IMR-90 (cell line): ENCODE results near the gene ATRNL1. TPM values are rescaled to one million over a fixed set of nuclear protein-coding genes. Genes with fewer than 3 reads are reported as not detected.

ENCODE experiments used
- ATAC-seq: fragments of 200-7000 bp; cut with Tn5 transposase; 2 replicates; pipeline ENCODE4 v1.9.1; 2020; ENCODE audit warnings: low read depth, mild to moderate bottlenecking, moderate library complexity
- BruUV-seq: library from RNA; stranded (reverse); fragments of 400-500 nt; replicated peaks from 2 replicates; lab custom pipeline; 2021; lab: Mats Ljungman, UMichigan
- CTCF ChIA-PET: fragments of 300-600 bp; formaldehyde crosslinking; extraction: SDS; loops from one replicate; lab custom pipeline; 2021; ENCODE audit warnings: antibody characterized with exemption; lab: Yijun Ruan, JAX
- POLR2A ChIA-PET: fragments of 300-600 bp; sonication (Branson Sonifier 250); formaldehyde crosslinking; loops from one replicate; lab custom pipeline; 2022; ENCODE audit warnings: antibody characterized with exemption; ENCODE audit not compliant: unreplicated experiment; lab: Charles Lee
- DNase-seq: peaks from one replicate; pipeline ENCODE4 v3.0.0; 2013
- H2AFZ ChIP-seq: replicated peaks from 2 replicates; pipeline ENCODE3; 2013; ENCODE audit warnings: low read length, mild to moderate bottlenecking; ENCODE audit not compliant: poor library complexity
- H2AK5ac ChIP-seq: 2 replicates; pipeline ENCODE4 v1.6.1; 2013; ENCODE audit warnings: low read depth, low read length, inconsistent platforms
- H2AK9ac ChIP-seq: replicated peaks from 2 replicates; pipeline ENCODE3; 2013; ENCODE audit warnings: mild to moderate bottlenecking, low read depth, low read length, moderate library complexity; ENCODE audit not compliant: poor library complexity
- H2BK120ac ChIP-seq: 2 replicates; pipeline ENCODE4 v1.6.1; 2013; ENCODE audit warnings: low read depth, low read length, inconsistent platforms
- H2BK15ac ChIP-seq: 3 replicates; pipeline ENCODE4 v1.6.1; 2013; ENCODE audit warnings: low read depth, low read length, inconsistent platforms
- H2BK20ac ChIP-seq: 2 replicates; pipeline ENCODE4 v1.6.1; 2013; ENCODE audit warnings: low read depth, mild to moderate bottlenecking, inconsistent platforms, low read length, moderate library complexity
- H2BK5ac ChIP-seq: 2 replicates; pipeline ENCODE4 v1.6.1; 2013; ENCODE audit warnings: mild to moderate bottlenecking, low read depth, low read length, inconsistent platforms; ENCODE audit not compliant: poor library complexity, severe bottlenecking
- H3K14ac ChIP-seq: replicated peaks from 2 replicates; pipeline ENCODE4 v1.6.1; 2013; ENCODE audit warnings: low read depth, low read length, inconsistent platforms
- H3K18ac ChIP-seq: 2 replicates; pipeline ENCODE4 v1.6.1; 2013; ENCODE audit warnings: low read depth, low read length, control low read depth
- H3K23ac ChIP-seq: 2 replicates; pipeline ENCODE4 v1.6.1; 2013; ENCODE audit warnings: low read depth, low read length, inconsistent platforms
- H3K27ac ChIP-seq: 2 replicates; pipeline ENCODE4 v1.5.1; 2013; ENCODE audit warnings: mild to moderate bottlenecking, control low read depth, low read length; ENCODE audit not compliant: insufficient read depth
- H3K27me3 ChIP-seq: 2 replicates; pipeline ENCODE4 v1.6.1; 2013; ENCODE audit warnings: low read length; ENCODE audit not compliant: control insufficient read depth, insufficient read depth
- H3K36me3 ChIP-seq: 2 replicates; pipeline ENCODE4 v1.6.1; 2013; ENCODE audit warnings: low read length, mixed read lengths; ENCODE audit not compliant: control insufficient read depth, insufficient read depth
- H3K4ac ChIP-seq: 2 replicates; pipeline ENCODE4 v1.6.1; 2013; ENCODE audit warnings: low read depth, low read length, inconsistent platforms
- H3K4me1 ChIP-seq: 2 replicates; pipeline ENCODE4 v1.6.1; 2013; ENCODE audit warnings: low read length, mixed read lengths; ENCODE audit not compliant: control insufficient read depth, insufficient read depth
- H3K4me2 ChIP-seq: 2 replicates; pipeline ENCODE4 v1.6.1; 2013; ENCODE audit warnings: low read depth, mild to moderate bottlenecking, control low read depth, low read length, moderate library complexity
- H3K4me3 ChIP-seq: 2 replicates; pipeline ENCODE4 v1.5.1; 2013; ENCODE audit warnings: low read depth, mild to moderate bottlenecking, control low read depth, low read length, moderate library complexity; ENCODE audit not compliant: insufficient read depth
- H3K56ac ChIP-seq: 2 replicates; pipeline ENCODE4 v1.6.1; 2013; ENCODE audit warnings: low read length, inconsistent platforms; ENCODE audit not compliant: insufficient read depth; ENCODE audit errors: extremely low read depth
- H3K79me1 ChIP-seq, 2 experiments: 2 replicates each; pipeline ENCODE4 v1.6.1; 2013; ENCODE audit warnings: low read length in 2 of 2, inconsistent platforms in 1 of 2, low read depth in 1 of 2
- H3K9ac ChIP-seq: 2 replicates; pipeline ENCODE4 v1.6.1; 2013; ENCODE audit warnings: low read depth, low read length, control low read depth
- H3K9me1 ChIP-seq: 2 replicates; pipeline ENCODE4 v1.6.1; 2013; ENCODE audit warnings: low read length, inconsistent platforms; ENCODE audit not compliant: insufficient read depth
- H3K9me3 ChIP-seq: 2 replicates; pipeline ENCODE4 v1.6.1; 2013; ENCODE audit warnings: low read length; ENCODE audit not compliant: control insufficient read depth, insufficient read depth
- H4K20me1 ChIP-seq: 2 replicates; pipeline ENCODE4 v1.6.1; 2013; ENCODE audit warnings: low read length, inconsistent platforms; ENCODE audit not compliant: insufficient read depth
- H4K5ac ChIP-seq: 2 replicates; pipeline ENCODE4 v1.6.1; 2013; ENCODE audit warnings: mild to moderate bottlenecking, low read depth, low read length, control low read depth
- H4K8ac ChIP-seq, 2 experiments: 2 replicates each; pipeline ENCODE4 v1.6.1; 2013; ENCODE audit warnings: low read depth in 2 of 2, low read length in 2 of 2, control low read depth in 1 of 2, inconsistent platforms in 1 of 2
- H4K91ac ChIP-seq: 2 replicates; pipeline ENCODE4 v1.6.1; 2013; ENCODE audit warnings: low read depth, low read length, inconsistent platforms; ENCODE audit not compliant: insufficient read depth
- BHLHE40 ChIP-seq: fragments of 150-350 bp; IDR thresholded peaks from 2 replicates; pipeline ENCODE4 v1.6.1; 2016; ENCODE audit warnings: mild to moderate bottlenecking, low read depth, low read length
- CEBPB ChIP-seq: IDR thresholded peaks from 2 replicates; pipeline ENCODE4 v1.6.1; 2012; ENCODE audit warnings: low read depth, low read length, improper control_type of control experiment
- CHD1 ChIP-seq: IDR thresholded peaks from 2 replicates; pipeline ENCODE4 v1.6.1; 2012; ENCODE audit warnings: low read depth, low read length, improper control_type of control experiment
- FOS ChIP-seq: fragments of 150-350 bp; IDR thresholded peaks from 2 replicates; pipeline ENCODE4 v1.6.1; 2016; ENCODE audit warnings: low read depth, low read length
- MAFK ChIP-seq: IDR thresholded peaks from 2 replicates; pipeline ENCODE4 v1.6.1; 2012; ENCODE audit warnings: low read depth, low read length, improper control_type of control experiment
- MAZ ChIP-seq: IDR thresholded peaks from 2 replicates; pipeline ENCODE4 v1.6.1; 2012; ENCODE audit warnings: low read depth, mild to moderate bottlenecking, low read length, improper control_type of control experiment, moderate library complexity, borderline replicate concordance
- MXI1 ChIP-seq: IDR thresholded peaks from 2 replicates; pipeline ENCODE4 v1.6.1; 2012; ENCODE audit warnings: low read depth, mild to moderate bottlenecking, low read length, moderate library complexity, borderline replicate concordance
- NFE2L2 ChIP-seq: fragments of 150-350 bp; IDR thresholded peaks from 2 replicates; pipeline ENCODE4 v1.6.1; 2016; ENCODE audit warnings: low read depth, mild to moderate bottlenecking, low read length
- POLR2A ChIP-seq: IDR thresholded peaks from 2 replicates; pipeline ENCODE4 v1.6.1; 2012; ENCODE audit warnings: mild to moderate bottlenecking, low read depth, low read length
- RAD21 ChIP-seq: IDR thresholded peaks from 2 replicates; pipeline ENCODE4 v1.6.1; 2012; ENCODE audit warnings: low read length, improper control_type of control experiment
- RCOR1 ChIP-seq: IDR thresholded peaks from 2 replicates; pipeline ENCODE4 v1.6.1; 2012; ENCODE audit warnings: mild to moderate bottlenecking, low read length, improper control_type of control experiment; ENCODE audit not compliant: insufficient replicate concordance
- RFX5 ChIP-seq: IDR thresholded peaks from 2 replicates; pipeline ENCODE4 v1.8.0; 2012; ENCODE audit warnings: low read depth, mild to moderate bottlenecking, low read length, moderate library complexity
- SMC3 ChIP-seq: fragments of 150-350 bp; IDR thresholded peaks from 2 replicates; pipeline ENCODE4 v1.6.1; 2016; ENCODE audit warnings: low read depth, mild to moderate bottlenecking, antibody characterized with exemption, low read length, moderate library complexity
- WGBS, 2 experiments: methylation state at CpG; one replicate each; pipeline versions ENCODE4 v1.1.5 to v1.1.7; 2013; ENCODE audit warnings: missing lambda C conversion rate in 2 of 2; ENCODE audit not compliant: insufficient read length in 1 of 2; ENCODE audit errors: extremely low coverage in 2 of 2; 5-methylcytosine and 5-hydroxymethylcytosine counted together
- dilution Hi-C: fragments of 300-500 bp; cut with HindIII; formaldehyde crosslinking; loops from one replicate; pipeline ENCODE4 v1.14.3; 2018; ENCODE audit warnings: low sequenced_read_pairs; ENCODE audit not compliant: unreplicated experiment
- in situ Hi-C: fragments of 300-500 bp; cut with MboI; formaldehyde crosslinking; loops from 3 replicates; pipeline ENCODE4 v1.14.3; 2019; ENCODE audit warnings: low sequenced_read_pairs, inconsistent platforms, mixed read lengths
- intact Hi-C: fragments of 100-400 bp; cut with micrococcal nuclease; formaldehyde crosslinking; loops from 2 replicates; pipeline ENCODE4 v1.10.0; 2022
- polyA plus RNA-seq, 3 experiments: library from polyadenylated mRNA; depleted of rRNA; stranded (reverse); fragments of >200 nt; gene quantifications; 2 replicates each; pipeline ENCODE4 v1.2.3, GENCODE V29; 2012; ENCODE audit warnings: low replicate concordance in 1 of 3
- total RNA-seq: library from RNA; depleted of rRNA; stranded (reverse); fragments of >200 nt; gene quantifications from 2 replicates; pipeline ENCODE4 v1.2.3, GENCODE V29; 2012
- TF ChIP-seq, protein P1 (sequence below): conservative IDR thresholded peaks from 2 replicates; pipeline ENCODE4 v1.5.1; 2012; ENCODE audit warnings: mild to moderate bottlenecking, low read depth, low read length, improper control_type of control experiment
- TF ChIP-seq, protein P2 (sequence below): fragments of 150-350 bp; IDR thresholded peaks from 2 replicates; pipeline ENCODE4 v1.6.1; 2017; ENCODE audit warnings: mild to moderate bottlenecking, antibody characterized with exemption, low read length, low read depth
- TF ChIP-seq, protein P3 (sequence below): fragments of 150-350 bp; IDR thresholded peaks from 2 replicates; pipeline ENCODE4 v1.6.1; 2016; ENCODE audit warnings: low read depth, mild to moderate bottlenecking, low read length, moderate library complexity, borderline replicate concordance

The ATRNL1 gene
- total and polyA plus RNA-seq, 2 of the 4 experiments (the other 2 are of a cell fraction), result 0.18 to 0.19 TPM

DNA sequence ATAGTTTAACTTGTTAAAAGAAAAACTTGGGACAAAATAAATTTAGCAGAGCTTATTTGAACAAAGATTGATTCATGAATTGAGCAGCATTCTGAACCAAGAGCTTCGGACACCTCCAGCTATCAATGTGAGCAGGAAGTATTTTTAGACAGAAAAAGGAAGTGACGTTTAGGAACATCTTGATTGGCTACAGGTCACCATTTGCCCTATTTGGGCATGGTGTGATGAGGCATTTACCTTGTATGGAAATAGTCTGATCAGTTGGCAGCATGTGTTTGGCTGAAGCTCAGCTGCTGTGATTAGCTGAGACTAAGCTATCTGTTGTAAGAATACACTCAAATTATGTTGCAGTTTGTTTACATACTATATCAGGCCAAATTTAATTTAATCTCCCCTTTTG is 185.1 kb downstream of the ATRNL1 start:
- Histone ChIP-seq H3K27me3 (no peaks in the 10 kb centered on the region), H2BK15ac (no peak overlapping the region), H3K56ac (no peak overlapping the region), H3K4me2 (no peak overlapping the region), H3K36me3 (no peaks in the 10 kb centered on the region), H3K4me1 (no peaks in the 10 kb centered on the region), H3K23ac (no peak overlapping the region), H3K14ac (no peak overlapping the region), H2BK5ac (no peak overlapping the region), H3K9me1 (no peaks in the 10 kb centered on the region), H3K4ac (no peak overlapping the region), H4K8ac (no peak overlapping the region), H2AFZ (no peak overlapping the region), H3K27ac (no peak overlapping the region), H3K4me3 (no peak overlapping the region), H2BK20ac (no peak overlapping the region), H3K9me3 (no peaks in the 10 kb centered on the region), H2BK120ac (no peak overlapping the region), H3K18ac (no peak overlapping the region), H4K5ac (no peak overlapping the region), H3K9ac (no peak overlapping the region), H2AK9ac (no peak overlapping the region), H3K79me1 (no peaks in the 10 kb centered on the region), H4K91ac (no peak overlapping the region), H2AK5ac (no peak overlapping the region), H4K20me1 (no peaks in the 10 kb centered on the region)
- ChIA-PET POLR2A (no interaction called here), CTCF (no interaction called here)
- in situ Hi-C loops (no loop called here), dilution Hi-C loops (no loop called here), intact Hi-C loops (no loop called here)
- DNase-seq (no peak), ATAC-seq (no peak)
- no CpG with 5 or more reads among the region's 2 CpGs for WGBS, 2 experiments
- no peak for TF ChIP-seq NFE2L2
- TF ChIP-seq CEBPB, result no peak
- no peak for TF ChIP-seq RCOR1
- no peak for TF ChIP-seq BHLHE40
- no peak for TF ChIP-seq FOS
- TF ChIP-seq CHD1, result no peak
- TF ChIP-seq RFX5, result no peak
- TF ChIP-seq, protein P1, sequence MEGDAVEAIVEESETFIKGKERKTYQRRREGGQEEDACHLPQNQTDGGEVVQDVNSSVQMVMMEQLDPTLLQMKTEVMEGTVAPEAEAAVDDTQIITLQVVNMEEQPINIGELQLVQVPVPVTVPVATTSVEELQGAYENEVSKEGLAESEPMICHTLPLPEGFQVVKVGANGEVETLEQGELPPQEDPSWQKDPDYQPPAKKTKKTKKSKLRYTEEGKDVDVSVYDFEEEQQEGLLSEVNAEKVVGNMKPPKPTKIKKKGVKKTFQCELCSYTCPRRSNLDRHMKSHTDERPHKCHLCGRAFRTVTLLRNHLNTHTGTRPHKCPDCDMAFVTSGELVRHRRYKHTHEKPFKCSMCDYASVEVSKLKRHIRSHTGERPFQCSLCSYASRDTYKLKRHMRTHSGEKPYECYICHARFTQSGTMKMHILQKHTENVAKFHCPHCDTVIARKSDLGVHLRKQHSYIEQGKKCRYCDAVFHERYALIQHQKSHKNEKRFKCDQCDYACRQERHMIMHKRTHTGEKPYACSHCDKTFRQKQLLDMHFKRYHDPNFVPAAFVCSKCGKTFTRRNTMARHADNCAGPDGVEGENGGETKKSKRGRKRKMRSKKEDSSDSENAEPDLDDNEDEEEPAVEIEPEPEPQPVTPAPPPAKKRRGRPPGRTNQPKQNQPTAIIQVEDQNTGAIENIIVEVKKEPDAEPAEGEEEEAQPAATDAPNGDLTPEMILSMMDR, result no peak
- TF ChIP-seq RAD21, result no peak
- no peak for TF ChIP-seq MXI1
- no peak for TF ChIP-seq SMC3
- TF ChIP-seq POLR2A, result no peak
- TF ChIP-seq MAFK, result no peak
- TF ChIP-seq, protein P2, sequence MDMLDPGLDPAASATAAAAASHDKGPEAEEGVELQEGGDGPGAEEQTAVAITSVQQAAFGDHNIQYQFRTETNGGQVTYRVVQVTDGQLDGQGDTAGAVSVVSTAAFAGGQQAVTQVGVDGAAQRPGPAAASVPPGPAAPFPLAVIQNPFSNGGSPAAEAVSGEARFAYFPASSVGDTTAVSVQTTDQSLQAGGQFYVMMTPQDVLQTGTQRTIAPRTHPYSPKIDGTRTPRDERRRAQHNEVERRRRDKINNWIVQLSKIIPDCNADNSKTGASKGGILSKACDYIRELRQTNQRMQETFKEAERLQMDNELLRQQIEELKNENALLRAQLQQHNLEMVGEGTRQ, result no peak
- no peak for TF ChIP-seq MAZ
- TF ChIP-seq, protein P3, sequence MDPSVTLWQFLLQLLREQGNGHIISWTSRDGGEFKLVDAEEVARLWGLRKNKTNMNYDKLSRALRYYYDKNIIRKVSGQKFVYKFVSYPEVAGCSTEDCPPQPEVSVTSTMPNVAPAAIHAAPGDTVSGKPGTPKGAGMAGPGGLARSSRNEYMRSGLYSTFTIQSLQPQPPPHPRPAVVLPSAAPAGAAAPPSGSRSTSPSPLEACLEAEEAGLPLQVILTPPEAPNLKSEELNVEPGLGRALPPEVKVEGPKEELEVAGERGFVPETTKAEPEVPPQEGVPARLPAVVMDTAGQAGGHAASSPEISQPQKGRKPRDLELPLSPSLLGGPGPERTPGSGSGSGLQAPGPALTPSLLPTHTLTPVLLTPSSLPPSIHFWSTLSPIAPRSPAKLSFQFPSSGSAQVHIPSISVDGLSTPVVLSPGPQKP, result no peak
- no TSS peak for BruUV-seq
